Glutamatergic neuron (in vitro differentiated cells): Measurements from ENCODE around the gene EXO5. TPM values are rescaled to one million over a fixed set of nuclear protein-coding genes. Genes with fewer than 3 reads are reported as not detected.

ENCODE experiments used
- DNase-seq: peaks from one replicate; pipeline ENCODE4 v3.0.0; 2022
- H3K27ac Mint-ChIP-seq: one replicate; pipeline ENCODE4 v1.8.0; 2020; ENCODE audit warnings: mild to moderate bottlenecking, mixed read lengths, inconsistent platforms; ENCODE audit not compliant: unreplicated experiment
- H3K27me3 Mint-ChIP-seq: one replicate; pipeline ENCODE4 v1.8.0; 2020; ENCODE audit warnings: mild to moderate bottlenecking, moderate library complexity, mixed read lengths, inconsistent platforms; ENCODE audit not compliant: unreplicated experiment
- H3K36me3 Mint-ChIP-seq: one replicate; pipeline ENCODE4 v1.8.0; 2020; ENCODE audit warnings: mild to moderate bottlenecking, mixed read lengths, inconsistent platforms; ENCODE audit not compliant: unreplicated experiment
- H3K4me1 Mint-ChIP-seq: one replicate; pipeline ENCODE4 v1.8.0; 2020; ENCODE audit warnings: mild to moderate bottlenecking, low read depth, mixed read lengths, inconsistent platforms; ENCODE audit not compliant: unreplicated experiment
- H3K4me3 Mint-ChIP-seq: one replicate; pipeline ENCODE4 v1.8.0; 2020; ENCODE audit warnings: mild to moderate bottlenecking, mixed read lengths, inconsistent platforms; ENCODE audit not compliant: unreplicated experiment
- H3K9me3 Mint-ChIP-seq: one replicate; pipeline ENCODE4 v1.8.0; 2020; ENCODE audit warnings: mild to moderate bottlenecking, moderate library complexity, mixed read lengths, inconsistent platforms; ENCODE audit not compliant: unreplicated experiment
- CTCF ChIP-seq: fragments of 200-600 bp; sonication (generic); IDR thresholded peaks from one replicate; pipeline ENCODE4 v1.5.0; 2021; ENCODE audit not compliant: partially characterized antibody, unreplicated experiment
- total RNA-seq: library from RNA; stranded (reverse); fragmentation: NEBNext Ultra II Directional; extraction: Animal tissue kit (Norgen Biotek cat#: 25700); gene quantifications from one replicate; pipeline ENCODE4 v1.2.1, GENCODE V29; 2021; ENCODE audit not compliant: unreplicated experiment

The EXO5 gene
- total RNA-seq, 1 donor from 2014 or later, result 11.9 TPM

GRCh38 chr1:40532844-40533424 is 24.4 kb downstream of the EXO5 start:
- H3K4me3 Mint-ChIP-seq, result no peak overlapping the region
- H3K27me3 Mint-ChIP-seq, result peaks cover 4% of the 10 kb centered on the region
- H3K9me3 Mint-ChIP-seq, result peaks cover 3% of the 10 kb centered on the region
- no peak overlapping the region for H3K27ac Mint-ChIP-seq
- H3K36me3 Mint-ChIP-seq, result no peaks in the 10 kb centered on the region
- peak; percentile 83 for TF ChIP-seq CTCF
- H3K4me1 Mint-ChIP-seq, result peaks cover 3% of the 10 kb centered on the region
- DNase-seq, result no peak

GRCh38 chr1:40534589-40534988 is 26.0 kb downstream of the EXO5 start:
- peaks cover 3% of the 10 kb centered on the region for H3K9me3 Mint-ChIP-seq
- no peaks in the 10 kb centered on the region for H3K36me3 Mint-ChIP-seq
- DNase-seq, result no peak
- no peak for TF ChIP-seq CTCF
- peaks cover 4% of the 10 kb centered on the region for H3K27me3 Mint-ChIP-seq
- H3K4me1 Mint-ChIP-seq, result peaks cover 3% of the 10 kb centered on the region
- no peak overlapping the region for H3K4me3 Mint-ChIP-seq
- H3K27ac Mint-ChIP-seq, result no peak overlapping the region

GRCh38 chr1:40535732-40536131 is 27.2 kb downstream of the EXO5 start:
- Mint-ChIP-seq H3K4me3 (no peak overlapping the region), H3K36me3 (no peaks in the 10 kb centered on the region), H3K9me3 (peaks cover 3% of the 10 kb centered on the region), H3K4me1 (peaks cover 3% of the 10 kb centered on the region), H3K27ac (no peak overlapping the region), H3K27me3 (peaks cover 3% of the 10 kb centered on the region)
- no peak for TF ChIP-seq CTCF
- DNase-seq, result no peak

- H3K27me3 Mint-ChIP-seq, result no peaks in the 10 kb centered on the region
- H3K4me3 Mint-ChIP-seq, result no peak overlapping the region
- no peak overlapping the region for H3K27ac Mint-ChIP-seq
- peaks cover 5% of the 10 kb centered on the region for H3K36me3 Mint-ChIP-seq
- H3K4me1 Mint-ChIP-seq, result no peaks in the 10 kb centered on the region
- no peak for TF ChIP-seq CTCF
- H3K9me3 Mint-ChIP-seq, result no peaks in the 10 kb centered on the region
- DNase-seq, result no peak
Observed at GRCh38 chr1:40539338-40539737, 30.8 kb downstream of the EXO5 start.

GRCh38 chr1:40546957-40547356 is 38.4 kb downstream of the EXO5 start:
- H3K27ac Mint-ChIP-seq, result no peak overlapping the region
- H3K4me3 Mint-ChIP-seq, result no peak overlapping the region
- peaks cover 28% of the 10 kb centered on the region for H3K36me3 Mint-ChIP-seq

More at GRCh38 chr1:40546957-40547356, 38.4 kb downstream of the EXO5 start:
- Mint-ChIP-seq H3K9me3 (peaks cover 5% of the 10 kb centered on the region), H3K4me1 (no peaks in the 10 kb centered on the region), H3K27me3 (no peaks in the 10 kb centered on the region)
- no peak for DNase-seq
- no peak for TF ChIP-seq CTCF
